ENCODE data around the gene MCF2.
A peak's percentile ranks its signal among the peaks of the same experiment; 100 is the strongest.
"Not testable (repeated sequence)": the region's sequence is repeated elsewhere in the genome, so short reads cannot be mapped to it uniquely, and the experiment has no call there.

MCF2 gene

GRCh38 chrX:139708067-139708466 is at the start of gene MCF2:
MCF2 (minus strand) TSS chrX:139708167; CDS start chrX:139651744, 56,423 bp downstream.
- DNase-seq, result no peak

- no peak for DNase-seq
These were observed 43.1 kb upstream of the MCF2 start for GRCh38 chrX:139751053-139751452.

GRCh38 chrX:139750390-139750789 is 42.4 kb upstream of the MCF2 start:
- no peak for DNase-seq

GRCh38 chrX:139739138-139739537 is 31.2 kb upstream of the MCF2 start:
- DNase-seq, result no peak

GRCh38 chrX:139738581-139738980 is 30.6 kb upstream of the MCF2 start:
- DNase-seq, result peak in 1 of 2 experiments; percentile 14

GRCh38 chrX:139736151-139736550 is 28.2 kb upstream of the MCF2 start:
- DNase-seq, result no peak

GRCh38 chrX:139734996-139735395 is 27.0 kb upstream of the MCF2 start:
- DNase-seq, result no peak

- no peak for DNase-seq
These were observed 17.8 kb upstream of the MCF2 start for GRCh38 chrX:139725720-139726119.

- DNase-seq, result no peak
These were observed 16.7 kb upstream of the MCF2 start for GRCh38 chrX:139724626-139725025.

- DNase-seq, result no peak
These were observed 13.0 kb upstream of the MCF2 start for GRCh38 chrX:139720979-139721378.

GRCh38 chrX:139720136-139720535 is 12.2 kb upstream of the MCF2 start:
- no peak for DNase-seq

GRCh38 chrX:139702658-139703057 is 5.3 kb downstream of the MCF2 start:
- no peak for DNase-seq

GRCh38 chrX:139692908-139693307 is 15.1 kb downstream of the MCF2 start:
- DNase-seq, result no peak

GRCh38 chrX:139692506-139692849 is 15.5 kb downstream of the MCF2 start:
- DNase-seq, result no peak

- DNase-seq, result no peak
These were observed 16.0 kb downstream of the MCF2 start for GRCh38 chrX:139691843-139692505.

GRCh38 chrX:139691493-139691842 is 16.5 kb downstream of the MCF2 start:
- no peak for DNase-seq

- not testable (repeated sequence) for DNase-seq
These were observed 22.8 kb downstream of the MCF2 start for GRCh38 chrX:139685175-139685574.

- no peak for DNase-seq
These were observed 27.6 kb downstream of the MCF2 start for GRCh38 chrX:139680356-139680755.

GRCh38 chrX:139647597-139647996 is 60.4 kb downstream of the MCF2 start:
- DNase-seq, result no peak

- no peak for DNase-seq
These were observed 65.6 kb downstream of the MCF2 start for GRCh38 chrX:139642241-139642927.

GRCh38 chrX:139640259-139640658 is 67.7 kb downstream of the MCF2 start:
- no peak for DNase-seq

- DNase-seq, result no peak
These were observed 68.7 kb downstream of the MCF2 start for GRCh38 chrX:139639253-139639652.

GRCh38 chrX:139600105-139600504 is 107.9 kb downstream of the MCF2 start:
- DNase-seq, result no peak

- DNase-seq, result no peak
These were observed 111.9 kb downstream of the MCF2 start for GRCh38 chrX:139596068-139596467.

GRCh38 chrX:139585613-139586012 is 122.4 kb downstream of the MCF2 start:
- no peak for DNase-seq

Data from NCI-H2081 (cell line).